Right cardiac atrium (tissue), 5 donors: ENCODE results near the gene LY6G5B. TPM values are rescaled to one million over a fixed set of nuclear protein-coding genes. Genes with fewer than 3 reads are reported as not detected.
A peak's percentile ranks its signal among the peaks of the same experiment; 100 is the strongest.

Experiments
- ATAC-seq, 2 donors: fragments of 200-7000 bp; cut with Tn5 transposase; one replicate each; pipeline versions ENCODE4 v1.8.0 to v1.9.1; 2020; ENCODE audit warnings: moderate library complexity in 2 of 2, mild to moderate bottlenecking in 1 of 2
- DNase-seq, 3 donors: peaks; one replicate each; pipeline ENCODE4 v3.0.0-alpha.2; 2020
- H3K27ac ChIP-seq: one replicate; pipeline ENCODE4 v1.5.1; 2013; ENCODE audit warnings: mild to moderate bottlenecking, low read length, control low read depth, moderate library complexity
- H3K27me3 ChIP-seq: one replicate; pipeline ENCODE4 v1.6.1; 2013; ENCODE audit not compliant: control insufficient read depth, insufficient read depth
- H3K4me1 ChIP-seq: one replicate; pipeline ENCODE4 v1.6.1; 2013; ENCODE audit warnings: low read length; ENCODE audit not compliant: control insufficient read depth, insufficient read depth
- H3K4me3 ChIP-seq: one replicate; pipeline ENCODE4 v1.5.1; 2013; ENCODE audit warnings: low read length, control low read depth
- H3K9me3 ChIP-seq: one replicate; pipeline ENCODE4 v1.6.1; 2013; ENCODE audit warnings: low read length; ENCODE audit not compliant: control insufficient read depth
- WGBS: extraction: QIAGEN DNeasy Blood & Tissue Kit; methylation state at CpG from one replicate; pipeline ENCODE4 v1.1.7; 2013; 5-methylcytosine and 5-hydroxymethylcytosine counted together
- intact Hi-C, 4 donors: fragments of 100-400 bp; cut with DNase I; formaldehyde crosslinking; loops; one replicate each; pipeline versions ENCODE4 v1.11.0 to v1.14.0; 2022 to 2023
- polyA plus RNA-seq: library from polyadenylated mRNA; stranded (reverse); fragments of 200-250 nt; gene quantifications from one replicate; pipeline ENCODE4 v1.2.3, GENCODE V29; 2013
- total RNA-seq, 4 donors: library from RNA; stranded (reverse); fragmentation: NEBNext Ultra II Directional; extraction: Animal tissue kit (Norgen Biotek cat#: 25700); gene quantifications; one replicate each; pipeline ENCODE4 v1.2.1, GENCODE V29; 2021
- donor health status: healthy with polysubstance abuse.
- donor health status: DM: no; HTN: yes; CAD: no.
- donor health status: DM: no; HTN: no; CAD: no.
- donor health status: DM: no; HTN: yes; CAD: no; lungs with severe emphysema.
- donor health status: DM: yes; HTN: yes; CAD: no.

The LY6G5B gene
- total and polyA plus RNA-seq, 5 donors: 4.0 to 8.7 (median 5.7) TPM

GRCh38 chr6:31631209-31631608 is 38.6 kb upstream of the LY6G5B start:
- peak in 1 of 3 donors; percentile 40 for DNase-seq
- Histone ChIP-seq H3K4me1 (no peaks in the 10 kb centered on the region), H3K4me3 (no peak overlapping the region), H3K27me3 (no peaks in the 10 kb centered on the region), H3K9me3 (no peaks in the 10 kb centered on the region), H3K27ac (no peak overlapping the region)
- 82% methylated on average over 16 of the region's 16 CpGs for WGBS
- peak in 1 of 2 donors; percentile 3 for ATAC-seq
- intact Hi-C loops: no loop called here

DNA sequence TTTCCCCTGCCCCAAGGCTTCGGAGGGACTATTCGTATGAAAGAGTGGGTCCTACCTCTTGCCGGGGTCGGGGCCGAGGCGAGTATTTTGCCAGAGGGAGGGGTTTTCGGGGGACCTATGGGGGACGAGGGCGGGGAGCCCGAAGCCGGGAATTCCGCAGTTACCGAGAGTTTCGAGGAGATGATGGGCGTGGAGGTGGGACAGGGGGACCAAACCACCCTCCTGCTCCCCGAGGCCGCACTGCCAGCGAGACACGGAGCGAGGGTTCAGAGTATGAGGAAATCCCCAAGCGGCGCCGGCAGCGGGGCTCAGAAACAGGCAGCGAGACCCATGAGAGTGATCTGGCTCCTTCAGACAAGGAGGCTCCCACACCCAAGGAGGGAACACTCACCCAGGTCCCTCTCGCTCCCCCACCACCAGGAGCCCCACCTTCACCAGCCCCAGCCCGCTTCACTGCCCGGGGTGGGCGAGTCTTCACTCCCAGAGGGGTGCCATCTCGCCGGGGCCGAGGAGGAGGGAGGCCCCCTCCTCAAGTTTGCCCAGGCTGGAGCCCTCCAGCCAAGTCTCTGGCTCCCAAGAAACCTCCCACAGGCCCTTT is 38.0 kb upstream of the LY6G5B start:
- WGBS: 89% methylated on average over 32 of the region's 32 CpGs
- H3K4me1 ChIP-seq: no peaks in the 10 kb centered on the region
- no peak overlapping the region for H3K4me3 ChIP-seq
- no peak overlapping the region for H3K27ac ChIP-seq
- peak; percentile 7 to 11 for ATAC-seq
- no peaks in the 10 kb centered on the region for H3K9me3 ChIP-seq
- intact Hi-C loops: no loop called here
- peak in 1 of 3 donors; percentile 55 for DNase-seq
- no peaks in the 10 kb centered on the region for H3K27me3 ChIP-seq

DNA sequence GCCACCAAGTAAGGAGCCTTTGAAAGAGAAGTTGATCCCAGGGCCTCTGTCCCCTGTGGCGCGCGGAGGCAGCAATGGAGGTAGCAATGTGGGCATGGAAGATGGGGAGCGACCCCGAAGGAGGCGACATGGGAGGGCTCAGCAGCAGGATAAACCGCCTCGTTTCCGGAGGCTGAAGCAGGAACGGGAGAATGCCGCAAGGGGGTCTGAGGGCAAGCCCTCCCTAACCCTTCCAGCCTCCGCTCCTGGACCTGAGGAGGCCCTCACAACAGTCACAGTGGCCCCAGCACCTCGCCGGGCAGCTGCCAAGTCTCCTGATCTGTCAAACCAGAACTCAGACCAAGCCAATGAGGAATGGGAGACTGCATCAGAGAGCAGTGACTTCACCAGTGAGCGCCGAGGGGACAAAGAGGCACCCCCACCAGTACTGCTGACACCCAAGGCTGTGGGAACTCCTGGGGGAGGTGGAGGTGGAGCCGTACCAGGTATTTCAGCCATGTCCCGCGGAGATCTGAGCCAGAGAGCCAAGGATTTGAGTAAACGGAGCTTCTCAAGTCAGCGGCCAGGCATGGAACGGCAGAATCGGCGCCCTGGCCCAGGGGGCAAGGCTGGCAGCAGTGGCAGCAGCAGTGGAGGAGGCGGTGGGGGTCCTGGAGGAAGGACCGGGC is 37.4 kb upstream of the LY6G5B start:
- intact Hi-C loops: no loop called here
- 88% methylated on average over 26 of the region's 26 CpGs for WGBS
- no peaks in the 10 kb centered on the region for H3K9me3 ChIP-seq
- ATAC-seq (peak in 1 of 2 donors; percentile 2), DNase-seq (peak in 1 of 3 donors; percentile 48)
- H3K27me3 ChIP-seq: no peaks in the 10 kb centered on the region
- H3K4me1 ChIP-seq: no peaks in the 10 kb centered on the region
- no peak overlapping the region for H3K27ac ChIP-seq
- no peak overlapping the region for H3K4me3 ChIP-seq

DNA sequence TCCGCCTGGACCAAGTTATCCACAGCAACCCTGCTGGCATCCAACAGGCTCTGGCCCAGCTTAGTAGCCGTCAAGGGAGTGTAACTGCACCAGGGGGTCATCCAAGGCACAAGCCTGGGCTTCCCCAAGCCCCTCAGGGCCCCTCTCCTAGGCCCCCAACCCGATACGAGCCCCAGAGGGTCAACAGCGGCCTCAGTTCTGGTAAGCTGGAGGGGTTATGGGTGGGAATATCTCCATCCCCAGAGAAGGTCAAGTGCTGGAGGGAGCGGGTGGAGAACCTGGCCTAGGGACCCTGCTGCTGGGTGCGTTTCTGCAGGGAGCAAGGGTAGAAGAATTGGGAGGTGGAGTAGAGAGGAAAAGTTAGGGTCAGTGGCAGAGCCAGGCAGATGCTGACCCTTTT is 36.3 kb upstream of the LY6G5B start:
- no peak for ATAC-seq
- Histone ChIP-seq H3K4me3 (no peak overlapping the region), H3K27ac (no peak overlapping the region), H3K27me3 (no peaks in the 10 kb centered on the region), H3K4me1 (no peaks in the 10 kb centered on the region), H3K9me3 (no peaks in the 10 kb centered on the region)
- WGBS: 78% methylated on average over 7 of the region's 7 CpGs
- intact Hi-C loops: no loop called here
- peak in 1 of 3 donors; percentile 34 for DNase-seq

- no peak overlapping the region for H3K27ac ChIP-seq
- intact Hi-C loops: no loop called here
- no peak overlapping the region for H3K4me3 ChIP-seq
- ATAC-seq (no peak), DNase-seq (no peak)
- no peaks in the 10 kb centered on the region for H3K27me3 ChIP-seq
- H3K9me3 ChIP-seq: no peaks in the 10 kb centered on the region
- H3K4me1 ChIP-seq: no peaks in the 10 kb centered on the region
- 84% methylated on average over 3 of the region's 3 CpGs for WGBS
Observed at GRCh38 chr6:31634131-31634530, 35.6 kb upstream of the LY6G5B start.

- Histone ChIP-seq H3K27ac (no peak overlapping the region), H3K27me3 (no peaks in the 10 kb centered on the region), H3K9me3 (no peaks in the 10 kb centered on the region), H3K4me3 (no peak overlapping the region), H3K4me1 (no peaks in the 10 kb centered on the region)
- DNase-seq (no peak), ATAC-seq (no peak)
- WGBS: 69% methylated on average over 11 of the region's 11 CpGs
- intact Hi-C loops: no loop called here
Observed at GRCh38 chr6:31634969-31635575, 34.7 kb upstream of the LY6G5B start.

GRCh38 chr6:31636698-31637596 is 32.8 kb upstream of the LY6G5B start:
- H3K4me3 ChIP-seq: no peak overlapping the region
- no peak for DNase-seq
- no peaks in the 10 kb centered on the region for H3K27me3 ChIP-seq
- intact Hi-C loops: no loop called here
- ATAC-seq: no peak
- WGBS: 76% methylated on average over 27 of the region's 27 CpGs
- H3K27ac ChIP-seq: no peak overlapping the region
- no peaks in the 10 kb centered on the region for H3K4me1 ChIP-seq
- H3K9me3 ChIP-seq: no peaks in the 10 kb centered on the region

DNA sequence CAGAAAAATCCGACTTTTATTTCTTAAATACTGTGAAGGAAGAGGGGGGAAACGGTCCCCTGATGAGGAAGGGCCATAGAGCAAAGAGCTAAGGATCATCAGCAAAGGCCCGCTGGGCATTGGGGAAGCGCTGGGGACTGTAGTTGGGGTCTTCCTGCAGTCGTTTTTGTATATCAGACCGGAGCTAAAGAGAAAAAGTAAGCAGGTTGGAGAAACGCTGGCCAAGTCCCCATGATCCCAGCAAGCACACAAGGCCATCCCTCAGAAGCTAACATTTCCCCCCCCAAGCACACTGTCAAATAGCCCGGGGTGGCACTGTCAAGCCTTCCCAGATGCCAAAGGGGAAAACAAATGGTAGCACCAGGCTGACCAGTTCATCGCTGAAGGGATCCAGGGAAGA is 30.7 kb upstream of the LY6G5B start:
- ATAC-seq: no peak
- no peak overlapping the region for H3K27ac ChIP-seq
- intact Hi-C loops: no loop called here
- no peak overlapping the region for H3K4me3 ChIP-seq
- H3K9me3 ChIP-seq: no peaks in the 10 kb centered on the region
- WGBS: 80% methylated on average over 9 of the region's 9 CpGs
- no peaks in the 10 kb centered on the region for H3K4me1 ChIP-seq
- DNase-seq: no peak
- H3K27me3 ChIP-seq: no peaks in the 10 kb centered on the region

DNA sequence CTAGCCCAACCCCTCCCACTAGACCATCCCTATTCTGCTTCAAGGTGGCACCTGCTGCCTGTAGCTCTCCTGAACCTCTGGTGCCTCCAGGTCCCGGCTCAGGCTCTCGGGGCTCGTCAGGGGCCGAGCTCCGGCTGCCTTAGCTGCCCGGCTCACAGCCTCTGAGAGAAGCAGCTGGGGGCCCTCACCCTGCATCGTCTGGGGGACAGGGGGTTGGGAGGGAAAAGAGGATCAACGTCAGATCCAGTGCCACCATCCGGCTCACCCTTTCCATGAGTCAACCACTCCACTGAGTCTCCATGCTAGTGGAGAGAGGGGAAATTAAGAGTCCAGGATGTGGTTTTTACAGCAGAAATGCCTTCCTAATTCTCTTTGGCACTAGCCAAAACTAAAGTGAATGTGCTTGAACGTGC is 30.3 kb upstream of the LY6G5B start:
- no peak overlapping the region for H3K27ac ChIP-seq
- DNase-seq: no peak
- no peaks in the 10 kb centered on the region for H3K4me1 ChIP-seq
- H3K9me3 ChIP-seq: no peaks in the 10 kb centered on the region
- H3K27me3 ChIP-seq: no peaks in the 10 kb centered on the region
- 79% methylated on average over 10 of the region's 10 CpGs for WGBS
- intact Hi-C loops: no loop called here
- H3K4me3 ChIP-seq: no peak overlapping the region
- ATAC-seq: no peak

DNA sequence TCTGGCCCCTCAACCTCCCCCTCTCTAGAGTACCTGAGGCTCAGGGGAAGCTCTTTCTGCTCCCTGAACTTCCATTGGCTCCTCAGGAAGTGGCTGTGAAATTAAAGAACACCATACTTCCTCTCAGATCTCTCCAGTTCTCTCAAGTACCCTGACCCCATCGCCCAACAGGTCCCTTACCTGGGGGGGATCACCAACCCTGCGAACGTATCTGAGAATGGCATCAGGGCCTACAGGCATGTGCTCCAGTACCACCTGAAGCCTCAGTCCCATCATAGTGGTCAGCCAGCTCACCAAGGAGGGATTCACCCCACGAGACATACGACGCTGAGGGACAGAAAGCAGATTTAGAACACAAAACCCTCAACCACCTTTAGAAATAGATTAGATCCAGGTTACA is 29.2 kb upstream of the LY6G5B start:
- H3K4me1 ChIP-seq: no peaks in the 10 kb centered on the region
- H3K27ac ChIP-seq: no peak overlapping the region
- ATAC-seq: no peak
- DNase-seq: no peak
- H3K9me3 ChIP-seq: no peaks in the 10 kb centered on the region
- no peak overlapping the region for H3K4me3 ChIP-seq
- no peaks in the 10 kb centered on the region for H3K27me3 ChIP-seq
- intact Hi-C loops: no loop called here
- WGBS: 93% methylated on average over 6 of the region's 6 CpGs

DNA sequence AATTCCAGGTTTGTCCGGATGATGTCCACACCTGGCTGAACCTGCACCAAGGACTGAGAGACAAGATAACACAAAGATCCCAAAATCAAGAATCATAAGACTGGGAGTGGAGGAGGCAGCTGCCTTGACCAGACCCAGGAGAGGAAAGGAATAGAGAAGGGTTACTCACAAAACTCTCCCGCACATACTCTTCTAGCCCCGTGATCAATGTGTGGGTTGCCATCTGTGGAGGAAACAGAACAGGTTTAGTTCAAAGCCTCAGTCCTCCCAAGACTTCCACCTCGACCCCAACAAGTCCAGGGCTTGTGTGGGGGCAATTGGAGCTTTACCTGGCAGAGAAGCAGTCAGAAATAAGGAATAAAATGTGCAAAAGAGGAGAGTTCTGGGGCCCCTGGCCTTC is 28.4 kb upstream of the LY6G5B start:
- H3K4me1 ChIP-seq: no peaks in the 10 kb centered on the region
- H3K9me3 ChIP-seq: no peaks in the 10 kb centered on the region
- no peaks in the 10 kb centered on the region for H3K27me3 ChIP-seq
- ATAC-seq: no peak
- H3K4me3 ChIP-seq: no peak overlapping the region
- intact Hi-C loops: no loop called here
- DNase-seq: no peak
- H3K27ac ChIP-seq: no peak overlapping the region
- 89% methylated on average over 4 of the region's 4 CpGs for WGBS
